HG03432 (cell line): Measurements from ENCODE around the gene ARHGEF7.
"Not testable (repeated sequence)": the region's sequence is repeated elsewhere in the genome, so short reads cannot be mapped to it uniquely, and the experiment has no call there.

Source experiments
- ATAC-seq: cut with Tn5 transposase; IDR thresholded peaks from one replicate; pipeline ENCODE4 v1.9.1; 2021; ENCODE audit warnings: mild to moderate bottlenecking, moderate library complexity; ENCODE audit not compliant: unreplicated experiment

The ARHGEF7 gene

DNA sequence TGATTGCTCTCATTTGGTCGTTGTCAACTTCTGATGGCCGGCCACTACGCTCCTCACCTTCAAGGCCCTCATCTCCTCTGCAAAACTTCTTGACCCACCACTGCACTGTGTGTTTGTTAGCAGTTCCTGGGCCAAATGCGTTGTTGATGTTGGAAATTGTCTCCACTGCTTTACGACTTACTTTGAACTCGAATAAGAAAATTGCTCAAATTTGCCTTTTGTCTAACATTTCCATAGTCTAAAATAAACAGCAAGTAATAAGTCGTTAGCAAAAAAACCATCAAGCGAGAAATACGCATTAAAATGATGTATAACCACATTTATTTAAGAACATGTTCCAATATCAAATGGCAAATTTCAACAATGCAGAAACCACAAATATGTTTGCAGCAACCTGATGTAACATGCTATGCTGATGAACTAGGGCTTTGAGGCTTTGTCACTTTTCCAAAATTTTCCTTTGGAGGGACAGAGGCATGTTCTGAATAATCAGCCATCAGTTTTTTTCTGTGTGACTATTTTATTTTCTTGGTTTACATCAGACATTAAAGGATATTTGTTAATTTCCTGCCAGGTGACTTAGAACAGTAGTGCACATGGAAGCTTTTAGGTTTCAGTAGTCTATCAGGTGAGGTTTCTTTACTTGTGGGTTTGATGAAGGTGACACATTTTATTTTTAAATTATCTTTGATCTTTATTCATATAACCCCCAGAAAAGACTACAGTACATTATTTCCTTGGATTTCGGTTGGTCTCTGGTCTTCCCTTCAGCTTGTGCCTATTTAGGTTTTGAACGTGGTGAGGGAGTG is 130.7 kb downstream of the ARHGEF7 start:
- no peak for ATAC-seq

DNA sequence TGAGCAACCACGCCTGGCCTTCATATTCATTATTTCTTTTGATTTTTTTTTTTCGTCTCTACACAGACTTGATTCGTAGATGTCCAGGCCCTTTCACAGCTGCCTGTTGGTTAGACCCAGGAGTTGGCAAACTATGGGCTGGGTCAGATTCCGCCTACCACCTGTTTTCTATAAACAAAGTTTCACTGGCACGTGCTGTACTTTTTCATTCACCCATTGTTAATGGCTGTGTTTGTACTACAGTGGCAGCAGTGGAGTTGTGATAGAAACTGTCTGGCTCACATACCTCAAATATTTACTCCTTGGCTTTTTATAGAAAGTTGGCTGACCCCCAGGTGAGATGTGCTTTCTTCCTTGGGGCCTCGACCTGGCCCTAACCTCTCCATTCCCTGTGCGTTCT is 132.4 kb downstream of the ARHGEF7 start:
- ATAC-seq, result no peak

DNA sequence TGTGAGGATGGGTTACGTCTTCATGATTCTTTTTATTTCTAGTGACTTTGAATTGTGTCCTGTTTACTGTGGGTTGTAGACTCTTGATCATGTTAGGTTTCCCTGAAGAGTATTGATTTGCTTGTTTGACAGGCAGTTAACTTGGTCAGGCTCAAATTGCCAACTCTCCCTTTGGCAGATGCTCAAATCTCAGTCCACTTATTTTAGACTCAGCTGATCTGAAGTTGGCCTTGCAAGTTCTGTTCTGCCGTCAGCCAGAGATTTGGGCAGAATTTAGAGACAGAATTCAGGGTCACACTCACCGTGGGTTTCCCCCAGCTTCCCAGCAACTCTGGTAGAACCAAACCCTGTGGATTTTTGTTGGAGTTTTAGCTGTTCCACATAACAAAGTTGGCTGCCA is 133.7 kb downstream of the ARHGEF7 start:
- ATAC-seq, result no peak

DNA sequence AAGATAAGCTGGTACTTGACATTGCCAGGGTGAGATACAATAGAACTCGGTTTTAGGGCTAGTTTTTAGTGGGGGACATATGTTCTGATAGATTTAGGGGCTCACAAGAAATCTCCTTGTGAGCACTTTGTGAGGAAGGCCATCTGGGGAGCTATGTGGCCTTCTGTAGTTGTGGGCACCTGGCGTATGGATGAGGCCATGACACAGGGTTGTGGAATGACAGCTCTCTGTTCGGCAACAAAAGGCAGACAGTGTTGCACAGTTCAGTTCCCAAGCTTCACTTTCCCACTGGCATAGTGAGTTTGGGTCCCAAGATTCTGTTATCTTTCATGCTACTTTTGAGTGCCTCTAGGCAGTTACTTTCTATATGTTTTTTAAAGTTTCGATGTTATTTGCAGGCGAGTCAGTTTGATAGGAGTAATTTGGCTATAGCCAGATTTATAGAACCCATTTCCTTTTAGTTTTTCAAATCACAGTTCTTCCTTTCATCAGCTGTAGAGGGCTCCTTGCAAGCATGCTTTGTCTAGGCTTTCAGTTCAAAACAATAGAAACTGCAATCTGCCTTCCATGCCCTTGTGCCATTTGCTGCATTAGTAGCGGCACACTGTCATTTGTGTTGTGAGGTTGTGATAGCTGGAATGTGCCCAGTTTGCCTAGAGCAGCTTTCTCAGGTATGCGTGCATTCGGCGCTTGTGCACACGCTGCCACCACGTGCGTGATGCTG is 134.7 kb downstream of the ARHGEF7 start:
- ATAC-seq, result no peak

DNA sequence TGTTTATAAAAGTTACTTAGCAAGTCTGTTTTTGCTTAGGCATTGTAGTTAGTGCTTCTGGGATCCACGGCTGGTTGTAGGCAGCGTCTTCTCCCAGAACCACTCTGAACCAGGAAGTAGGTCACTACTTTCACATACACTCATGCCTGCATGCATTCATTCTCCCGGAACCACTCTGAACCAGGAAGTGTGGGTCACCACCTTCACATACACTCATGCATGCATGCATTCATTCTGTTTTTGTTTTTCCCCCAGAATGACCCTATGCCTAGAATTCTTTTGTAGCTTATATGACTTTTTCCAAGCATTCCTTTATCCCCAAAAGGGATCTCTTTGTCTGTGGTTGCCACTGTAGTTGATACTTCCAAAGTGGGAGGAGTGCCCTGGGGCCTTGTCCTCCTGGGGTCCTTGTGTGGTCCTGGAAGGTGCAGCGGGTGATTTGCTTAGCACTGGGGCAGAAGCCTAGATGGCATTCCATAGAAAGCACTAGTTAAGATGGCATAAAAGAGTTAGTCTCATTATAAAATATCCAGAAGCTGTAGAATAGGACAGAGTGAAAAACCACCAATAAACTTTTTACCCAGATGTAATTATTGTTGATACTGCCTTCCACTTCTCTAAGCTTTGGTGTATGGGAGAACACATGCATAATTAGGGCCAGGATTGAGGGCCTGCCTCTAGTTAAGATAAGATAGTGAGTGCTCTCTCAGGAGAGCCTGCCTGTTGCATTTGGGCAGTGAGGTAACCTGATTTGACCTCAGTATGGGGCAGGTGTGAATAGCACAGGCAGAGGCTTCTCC is 136.7 kb downstream of the ARHGEF7 start:
- no peak for ATAC-seq

DNA sequence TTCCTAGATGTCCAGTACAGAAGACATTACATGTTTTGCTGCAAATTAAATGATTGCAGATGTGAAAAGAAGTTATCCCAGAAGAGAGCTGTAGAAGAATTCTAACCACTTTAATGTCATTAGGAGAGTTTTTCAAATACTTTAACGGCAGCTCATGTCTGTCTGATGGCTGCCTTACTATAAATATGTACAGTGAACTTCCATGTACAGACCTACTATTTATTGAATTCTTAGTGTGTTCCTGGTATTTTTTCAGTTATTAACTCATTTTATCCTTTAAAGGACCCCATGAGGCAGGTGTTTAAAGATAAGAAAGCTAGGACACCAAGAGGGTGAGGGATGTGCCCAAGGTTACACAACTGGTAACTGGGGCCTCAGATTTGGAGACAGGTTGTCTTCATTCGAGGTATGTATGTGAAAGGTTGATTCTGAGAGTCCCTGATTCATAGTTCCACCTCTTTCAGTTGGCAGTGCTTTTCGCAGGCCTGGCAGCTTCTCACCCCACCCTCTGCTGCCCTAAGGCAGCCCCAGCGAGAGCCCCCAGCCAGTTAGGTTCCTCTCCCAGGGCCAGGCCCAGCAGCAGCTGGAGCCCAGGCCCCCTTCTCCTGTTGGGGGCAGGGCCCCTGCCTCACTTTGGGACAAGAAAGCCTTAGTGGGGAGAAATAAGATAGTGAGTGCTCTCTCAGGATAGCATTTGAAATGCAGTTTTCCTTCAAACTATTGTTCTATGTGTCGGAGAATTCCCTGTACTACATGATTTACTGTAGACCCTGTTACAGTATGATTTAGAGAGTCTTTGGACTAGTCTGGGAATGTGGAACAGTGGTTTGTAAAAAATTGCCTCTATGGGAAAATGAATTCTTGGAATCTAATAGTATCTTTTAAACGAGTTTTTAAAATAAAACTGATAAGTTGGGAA is 137.6 kb downstream of the ARHGEF7 start:
- no peak for ATAC-seq

DNA sequence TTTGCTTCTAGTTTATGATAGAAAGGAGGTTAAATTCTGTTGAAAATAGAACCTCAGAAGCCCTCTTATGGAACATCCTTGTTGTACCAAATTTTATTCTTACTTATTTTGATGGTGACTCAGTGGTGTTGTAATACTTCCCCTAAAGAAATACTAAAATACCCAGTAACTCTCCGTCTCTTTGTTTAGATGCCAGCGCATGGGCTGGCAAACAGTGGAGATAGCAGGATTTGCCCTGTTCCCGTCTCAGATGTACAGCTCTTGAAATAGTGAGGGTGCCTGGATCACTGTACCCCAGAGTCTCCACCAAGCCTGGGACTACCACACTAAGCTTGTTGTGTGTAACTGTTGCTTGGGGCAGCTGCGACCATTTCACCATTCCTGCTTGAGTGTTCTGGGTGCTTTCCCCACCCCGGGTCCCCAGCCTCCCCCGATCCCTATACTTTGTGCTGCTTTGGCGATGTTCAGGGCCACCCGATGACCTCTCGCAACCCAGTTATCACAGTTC is 138.3 kb downstream of the ARHGEF7 start:
- no peak for ATAC-seq

DNA sequence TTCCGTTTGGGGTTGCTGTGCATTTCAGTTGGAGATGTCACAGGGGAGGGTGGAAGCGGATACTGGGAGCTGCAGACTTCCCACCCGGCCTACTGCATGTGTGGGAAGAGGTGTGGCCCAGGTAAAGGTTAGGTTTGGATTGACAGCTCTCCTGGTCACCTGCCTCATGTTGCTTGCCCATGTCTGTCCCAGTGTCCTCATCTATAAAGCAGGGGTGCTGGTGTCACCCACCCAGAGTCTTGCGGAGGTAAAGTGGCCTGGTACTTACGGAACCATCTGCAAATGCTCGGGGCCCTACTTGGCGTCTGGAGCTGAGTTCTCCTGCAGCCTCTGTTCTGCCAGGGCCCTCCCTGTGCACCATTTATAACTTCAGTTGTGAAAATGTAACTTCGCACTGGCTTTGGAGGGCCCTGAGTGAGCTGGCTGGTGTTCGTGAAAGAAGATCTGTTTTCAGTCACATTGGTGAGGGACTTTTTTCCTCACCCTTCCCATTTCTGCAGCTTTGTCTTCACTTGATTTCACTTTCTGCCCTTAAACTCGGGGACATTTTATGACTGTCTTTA is 140.2 kb downstream of the ARHGEF7 start:
- ATAC-seq, result no peak

DNA sequence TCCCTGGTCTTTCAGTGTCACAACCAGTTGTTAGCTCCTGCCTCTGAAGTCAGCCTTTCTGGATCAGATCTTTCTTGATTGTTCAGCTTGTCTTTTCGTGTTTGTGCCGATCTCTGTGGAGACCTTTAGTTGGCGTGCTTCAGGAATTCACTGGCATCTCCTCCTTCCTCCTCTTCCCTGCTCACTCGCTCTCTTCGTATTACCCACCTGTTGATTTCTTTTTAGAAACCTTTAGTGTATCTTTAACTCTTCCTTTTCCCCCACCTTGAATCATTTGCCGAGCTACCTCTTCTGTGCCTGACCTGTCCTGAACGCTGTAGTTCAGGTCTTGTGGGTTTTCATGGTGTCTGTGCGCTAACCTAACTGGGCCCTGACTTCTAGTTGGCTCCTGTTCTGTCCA is 141.3 kb downstream of the ARHGEF7 start:
- ATAC-seq, result no peak

DNA sequence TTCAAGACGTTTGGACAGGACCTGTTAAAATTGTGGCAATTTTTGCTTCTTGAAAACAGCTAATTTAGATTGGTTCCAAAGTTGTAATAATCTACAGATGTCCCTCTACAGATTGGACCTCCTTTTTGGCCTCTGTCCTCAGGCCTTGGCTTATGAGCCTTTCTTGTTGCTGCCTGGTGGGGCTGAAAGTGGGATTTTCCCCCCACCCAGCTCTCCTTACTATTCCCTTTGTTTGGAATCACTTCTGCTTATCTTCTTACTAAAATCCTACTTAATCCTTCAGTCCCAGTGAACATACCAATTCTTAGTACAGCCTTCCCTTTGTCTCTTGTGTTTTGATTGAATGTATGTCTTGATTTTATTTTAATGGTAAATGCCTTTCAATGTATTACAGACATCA is 141.8 kb downstream of the ARHGEF7 start:
- ATAC-seq, result no peak

DNA sequence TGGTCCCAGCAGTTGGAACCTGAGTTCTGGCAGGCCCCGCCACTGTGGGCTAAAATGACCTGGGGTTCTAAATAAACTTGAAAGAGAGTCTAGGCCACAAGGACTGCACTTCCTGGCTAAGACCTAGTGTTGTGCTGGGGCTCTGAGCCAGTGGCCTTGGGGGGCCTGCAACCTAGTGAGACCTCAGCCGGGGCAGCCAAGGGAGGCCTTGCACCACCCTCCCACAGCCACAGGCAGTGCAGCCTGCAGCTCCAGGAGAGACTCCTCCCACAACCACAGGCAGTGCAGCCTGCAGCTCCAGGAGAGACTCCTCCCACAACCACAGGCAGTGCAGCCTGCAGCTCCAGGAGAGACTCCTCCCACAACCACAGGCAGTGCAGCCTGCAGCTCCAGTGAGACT is 142.8 kb downstream of the ARHGEF7 start:
- ATAC-seq, result not testable (repeated sequence)

DNA sequence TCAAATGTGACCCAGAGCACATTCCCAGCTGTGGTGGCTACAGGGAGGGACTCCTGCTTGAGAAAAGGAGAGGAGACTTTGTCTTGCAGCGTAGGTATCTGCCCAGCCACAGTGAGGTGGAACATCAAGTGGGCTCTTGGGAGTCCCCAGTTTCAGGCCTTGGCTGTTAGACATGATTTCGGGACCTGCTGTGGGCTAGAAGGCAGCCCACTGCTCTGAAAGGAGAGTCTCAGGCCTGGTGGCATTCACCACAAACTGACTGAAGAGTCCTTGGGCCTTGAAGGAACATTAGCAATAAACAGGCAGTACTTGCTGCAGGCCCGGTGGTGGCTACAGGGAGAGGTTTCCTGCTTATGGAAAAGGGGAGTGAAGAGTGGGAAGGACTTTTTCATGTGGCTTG is 143.5 kb downstream of the ARHGEF7 start:
- no peak for ATAC-seq

DNA sequence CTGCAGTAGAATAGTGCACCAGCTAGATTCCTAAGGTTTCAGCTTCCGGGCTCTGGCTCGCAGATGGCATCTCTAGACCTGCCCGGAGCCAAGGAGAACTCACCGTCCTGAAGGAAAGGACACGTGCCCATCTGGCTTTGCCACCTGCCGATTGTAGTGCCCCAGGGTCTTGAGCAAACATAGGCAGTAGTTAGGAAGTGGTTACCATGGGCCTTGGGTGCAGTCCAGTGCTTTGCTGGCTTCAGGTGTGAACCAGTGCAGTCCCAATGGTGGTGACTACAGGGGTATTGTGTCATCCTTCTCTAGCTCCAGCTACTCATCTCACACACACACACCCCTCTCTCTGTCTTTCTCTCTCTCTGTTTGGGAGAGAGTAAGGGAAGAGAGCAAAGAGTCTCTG is 143.9 kb downstream of the ARHGEF7 start:
- ATAC-seq, result no peak

DNA sequence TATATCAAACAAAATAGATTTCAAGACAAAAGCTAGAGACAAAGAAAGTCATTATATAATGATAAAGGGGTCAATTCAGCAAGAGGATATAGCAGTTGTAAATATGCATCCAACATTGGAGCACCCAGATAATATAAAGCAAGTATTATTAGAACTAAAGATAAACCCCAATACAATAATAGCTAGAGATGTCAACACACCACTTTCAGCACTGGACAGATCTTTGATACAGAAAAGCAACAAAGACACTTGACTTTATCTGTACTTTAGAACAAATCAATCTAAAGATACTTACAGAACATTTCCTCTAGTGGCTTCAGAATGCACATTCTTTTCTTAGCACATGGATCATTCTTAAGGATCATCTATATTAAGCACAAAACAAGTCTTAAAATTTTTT is 146.2 kb downstream of the ARHGEF7 start:
- ATAC-seq, result no peak

DNA sequence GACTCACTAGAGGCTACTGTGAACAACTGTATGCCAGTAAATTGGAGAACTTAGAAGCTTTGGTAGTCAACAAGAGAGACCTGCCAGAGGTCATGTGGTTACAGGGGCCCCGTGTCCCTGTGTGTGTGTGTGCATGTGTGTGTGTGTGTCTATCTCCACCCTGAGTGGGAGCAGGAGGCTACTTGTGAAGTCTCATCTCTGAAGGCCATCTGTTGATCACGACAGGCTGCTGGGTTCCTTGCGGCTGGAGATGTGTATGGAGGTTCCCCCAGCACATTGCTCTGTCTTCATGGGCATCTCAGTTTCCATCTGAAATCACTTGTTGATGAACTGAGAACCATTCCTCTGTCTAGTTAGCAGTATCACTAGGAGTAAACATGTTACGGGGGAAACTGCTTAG is 147.2 kb downstream of the ARHGEF7 start:
- ATAC-seq, result no peak

DNA sequence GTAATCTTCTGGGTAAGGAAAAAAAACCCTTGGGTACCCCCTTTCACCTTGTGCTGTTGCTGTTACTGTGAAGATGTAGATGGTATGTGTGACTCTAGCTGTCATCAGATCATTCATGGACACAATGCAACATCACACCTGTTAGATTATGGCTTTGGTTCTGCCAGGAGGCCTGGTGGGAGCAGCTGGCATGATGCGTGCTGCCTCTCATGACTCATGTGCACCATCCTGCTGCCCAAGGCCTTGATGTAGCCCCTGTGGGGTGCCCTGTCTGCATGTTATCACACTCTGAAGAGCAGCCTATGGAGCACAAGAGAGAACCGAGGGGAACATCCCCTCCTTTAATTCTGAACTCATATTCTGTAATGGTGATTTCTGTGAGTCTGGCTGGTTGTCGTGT is 147.6 kb downstream of the ARHGEF7 start:
- ATAC-seq, result no peak

DNA sequence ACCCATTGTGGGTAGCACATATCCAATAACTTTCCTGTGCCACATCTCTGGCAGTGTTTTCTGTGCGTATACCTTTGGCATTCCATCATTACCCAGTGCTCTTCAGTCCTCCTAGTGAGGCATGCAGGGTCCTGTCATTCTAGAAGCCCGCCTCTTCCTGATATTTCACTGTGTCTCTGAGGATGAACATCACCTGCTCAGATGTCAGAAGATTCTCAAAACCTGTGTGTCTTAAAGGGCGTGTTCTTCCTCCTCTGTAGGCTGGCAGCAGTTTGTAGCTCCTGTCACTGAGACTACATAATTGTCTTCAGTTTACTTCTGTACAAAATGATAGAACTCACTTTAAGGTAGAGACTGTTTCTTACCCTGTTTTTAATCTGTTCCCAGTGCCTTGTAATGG is 148.5 kb downstream of the ARHGEF7 start:
- ATAC-seq, result no peak

DNA sequence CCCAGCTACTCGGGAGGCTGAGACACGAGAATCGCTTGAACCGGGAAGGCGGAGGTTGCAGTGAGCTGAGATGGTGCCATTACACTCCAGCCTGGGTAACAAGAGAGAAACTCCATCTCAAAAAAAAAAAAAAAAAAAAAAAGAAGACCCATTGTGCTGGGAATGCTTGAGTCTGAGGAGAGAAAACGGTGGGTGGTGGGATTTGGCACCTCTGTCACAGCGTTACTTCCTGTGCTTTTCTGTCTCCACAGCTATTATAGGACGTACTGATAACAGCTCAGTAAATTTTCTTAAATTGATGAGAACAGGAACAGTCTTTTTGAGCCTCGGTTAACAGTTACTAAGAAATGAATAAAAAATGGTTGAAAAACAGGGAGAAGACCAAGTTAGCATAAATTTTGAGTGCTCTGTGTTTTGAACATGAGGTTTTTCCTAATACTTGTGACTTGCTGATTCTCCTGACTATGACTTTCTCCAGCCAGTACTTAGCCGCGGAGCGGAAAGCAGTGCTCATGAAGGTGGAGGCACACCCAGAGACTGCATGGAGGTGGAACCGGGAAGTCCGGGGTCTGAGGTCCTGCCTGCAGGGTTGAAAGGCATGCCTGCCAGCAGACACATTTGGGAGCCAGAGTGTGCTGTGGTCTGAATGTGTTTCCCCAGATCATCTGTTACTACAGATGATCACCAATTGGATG is 150.0 kb downstream of the ARHGEF7 start:
- no peak for ATAC-seq

DNA sequence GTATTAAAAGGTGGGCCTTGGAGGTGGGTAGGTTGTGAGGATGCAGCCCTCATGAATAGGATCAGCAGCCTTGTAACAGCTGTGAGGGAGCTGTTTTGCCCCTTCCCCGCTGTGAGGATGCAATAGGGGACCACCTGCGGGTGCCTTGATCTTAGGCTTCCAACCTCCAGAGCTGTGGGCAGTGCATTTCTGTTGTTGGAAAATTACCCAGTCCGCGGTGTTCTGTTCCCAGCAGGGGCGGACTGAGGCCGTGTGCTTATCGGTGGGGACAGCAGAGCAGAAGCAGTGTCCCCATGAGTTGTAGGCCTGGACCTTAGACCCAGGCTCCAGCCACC is 150.6 kb downstream of the ARHGEF7 start:
- no peak for ATAC-seq

DNA sequence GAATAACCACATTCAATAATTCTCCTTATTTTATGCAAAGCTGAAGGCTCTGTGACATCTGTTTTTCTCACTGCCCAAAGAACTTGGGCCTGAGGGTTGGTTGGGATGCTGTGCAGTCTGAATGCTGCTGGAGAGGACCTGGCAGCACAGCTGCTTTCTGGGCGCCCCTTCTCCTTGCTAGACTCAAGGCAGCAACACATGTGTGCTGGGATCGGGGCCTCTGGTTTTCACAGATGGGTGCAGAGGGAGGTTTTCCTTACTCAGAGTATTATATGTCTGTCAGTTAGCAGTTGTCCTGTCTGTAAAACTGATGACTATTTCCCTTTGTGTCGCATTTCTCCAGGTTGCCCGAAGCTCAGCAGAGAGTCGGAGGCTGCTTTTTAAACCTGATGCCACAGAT is 152.1 kb downstream of the ARHGEF7 start:
- ATAC-seq, result no peak
